SU-DHL-6 (cell line): ENCODE measurements around the gene SCIN.

Source experiments
- CTCF ChIP-seq: fragments of 200-600 bp; sonication (generic); IDR thresholded peaks from one replicate; pipeline ENCODE4 v1.5.1; 2017; ENCODE audit warnings: antibody characterized with exemption, mild to moderate bottlenecking, low read length, moderate library complexity; ENCODE audit not compliant: insufficient read depth, poor library complexity, severe bottlenecking
- EZH2phosphoT487 ChIP-seq: fragments of 200-600 bp; sonication (generic), shearing (Covaris generic); conservative IDR thresholded peaks from 2 replicates; pipeline ENCODE4 v1.6.1; 2018; ENCODE audit warnings: mild to moderate bottlenecking, antibody characterized with exemption, low read length, moderate library complexity, mixed read lengths

GRCh38 chr7:12653518-12653917, 83.0 kb downstream of the SCIN start:
- no peak for TF ChIP-seq EZH2phosphoT487
- no peak for TF ChIP-seq CTCF
